ENCODE results near the gene NTM.

NTM gene

GRCh38 chr11:132202621-132203020, 832.2 kb downstream of the NTM start:
- no peak for DNase-seq (ENCODE audit: low read depth, low spot score)

- DNase-seq (ENCODE audit: low read depth, low spot score) = no peak
Measured at GRCh38 chr11:132205006-132205405, 834.6 kb downstream of the NTM start.

DNA sequence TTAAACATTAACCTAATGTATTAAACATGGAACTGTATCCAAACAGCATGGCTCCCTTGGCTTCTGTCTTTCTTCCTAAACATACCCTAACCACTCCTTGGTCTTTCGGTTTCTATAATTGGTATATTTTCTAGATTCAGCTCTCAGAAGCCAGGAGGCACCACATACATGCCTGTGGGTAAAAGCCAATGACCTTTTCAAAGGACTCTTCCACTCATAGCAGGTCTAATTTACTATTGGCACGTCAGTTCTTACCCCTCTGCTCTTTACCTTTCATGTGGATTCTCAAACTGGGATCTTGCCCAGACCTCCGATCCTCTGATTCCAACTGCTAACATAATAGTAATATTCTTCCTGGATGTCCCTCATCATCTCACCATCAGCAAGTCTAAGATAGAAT, 835.1 kb downstream of the NTM start:
- DNase-seq (ENCODE audit: low read depth, low spot score) = no peak

DNA sequence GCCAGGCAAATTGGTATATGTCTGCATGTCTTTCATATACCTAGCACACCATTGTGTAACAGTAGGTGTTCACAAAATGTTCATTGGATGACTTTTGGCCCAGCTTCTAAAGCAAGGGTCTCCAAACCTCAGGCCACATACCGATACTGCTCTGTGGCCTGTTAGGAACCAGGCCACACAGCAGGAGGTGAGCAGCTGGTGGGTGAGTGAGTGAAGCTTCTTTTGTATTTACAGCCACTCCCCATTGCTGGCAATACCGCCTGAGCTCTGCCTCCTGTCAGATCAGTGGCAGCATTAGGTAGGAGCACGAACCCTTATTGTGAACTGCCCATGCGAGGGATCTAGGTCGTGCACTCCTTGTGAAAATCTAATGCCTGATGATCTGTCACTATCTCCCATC, 836.6 kb downstream of the NTM start:
- no peak for DNase-seq (ENCODE audit: low read depth, low spot score)

GRCh38 chr11:132208477-132209055, 838.2 kb downstream of the NTM start:
- no peak for DNase-seq (ENCODE audit: low read depth, low spot score)

GRCh38 chr11:132211479-132211878, 841.1 kb downstream of the NTM start:
- DNase-seq (ENCODE audit: low read depth, low spot score) = no peak

- no peak for DNase-seq (ENCODE audit: low read depth, low spot score)
Measured at GRCh38 chr11:132217856-132218255, 847.4 kb downstream of the NTM start.

GRCh38 chr11:132220474-132220873, 850.1 kb downstream of the NTM start:
- no peak for DNase-seq (ENCODE audit: low read depth, low spot score)

DNA sequence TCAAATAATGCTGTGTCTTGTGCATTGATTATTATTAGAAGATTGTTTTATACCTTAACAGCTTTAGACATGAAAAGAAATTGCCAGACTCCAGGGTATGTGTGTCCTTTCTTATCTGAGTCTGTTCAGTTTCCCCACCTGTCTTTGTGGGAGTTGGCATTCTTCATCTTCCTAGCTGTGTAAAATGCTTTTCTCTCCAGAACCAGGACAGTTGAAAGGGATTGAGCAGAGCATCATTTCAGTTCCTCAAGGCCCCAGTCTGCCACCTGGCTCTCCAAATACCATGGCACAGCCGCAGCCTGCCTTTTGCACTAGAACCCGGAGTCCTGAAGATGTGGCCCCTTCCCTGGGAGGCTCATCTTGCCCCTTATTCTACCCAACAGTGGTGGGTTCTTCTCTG, 851.9 kb downstream of the NTM start:
- DNase-seq (ENCODE audit: low read depth, low spot score) = no peak

- DNase-seq (ENCODE audit: low read depth, low spot score) = no peak
Measured at GRCh38 chr11:132226522-132226921, 856.1 kb downstream of the NTM start.

DNA sequence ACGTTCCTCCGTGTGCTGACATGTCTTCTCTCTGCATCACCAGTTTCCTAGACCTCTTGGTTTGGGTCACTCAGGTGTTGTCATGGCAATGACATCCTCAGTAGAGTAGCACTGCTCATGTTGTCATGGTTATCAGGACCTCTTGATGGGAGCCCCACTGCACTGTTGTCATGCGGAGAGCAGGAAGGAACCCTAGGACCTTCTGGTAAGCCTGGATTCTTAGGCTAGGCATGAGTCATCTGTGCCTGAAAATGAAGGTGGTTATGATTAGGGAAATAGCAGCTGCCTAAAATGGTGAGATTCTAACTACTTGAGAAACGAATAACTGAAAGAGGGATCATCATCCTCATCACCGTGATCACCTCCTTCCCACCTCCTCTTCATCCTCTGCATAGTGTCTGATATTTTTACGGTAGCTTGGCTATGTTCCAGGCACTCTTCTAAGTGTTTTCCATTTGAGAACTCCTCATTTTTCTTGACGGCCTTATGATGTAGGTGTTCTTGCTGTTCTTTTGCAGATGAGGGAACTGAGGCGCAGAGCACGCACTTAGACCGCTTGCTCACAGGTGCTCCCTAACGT, 858.4 kb downstream of the NTM start:
- DNase-seq (ENCODE audit: low read depth, low spot score) = no peak

DNA sequence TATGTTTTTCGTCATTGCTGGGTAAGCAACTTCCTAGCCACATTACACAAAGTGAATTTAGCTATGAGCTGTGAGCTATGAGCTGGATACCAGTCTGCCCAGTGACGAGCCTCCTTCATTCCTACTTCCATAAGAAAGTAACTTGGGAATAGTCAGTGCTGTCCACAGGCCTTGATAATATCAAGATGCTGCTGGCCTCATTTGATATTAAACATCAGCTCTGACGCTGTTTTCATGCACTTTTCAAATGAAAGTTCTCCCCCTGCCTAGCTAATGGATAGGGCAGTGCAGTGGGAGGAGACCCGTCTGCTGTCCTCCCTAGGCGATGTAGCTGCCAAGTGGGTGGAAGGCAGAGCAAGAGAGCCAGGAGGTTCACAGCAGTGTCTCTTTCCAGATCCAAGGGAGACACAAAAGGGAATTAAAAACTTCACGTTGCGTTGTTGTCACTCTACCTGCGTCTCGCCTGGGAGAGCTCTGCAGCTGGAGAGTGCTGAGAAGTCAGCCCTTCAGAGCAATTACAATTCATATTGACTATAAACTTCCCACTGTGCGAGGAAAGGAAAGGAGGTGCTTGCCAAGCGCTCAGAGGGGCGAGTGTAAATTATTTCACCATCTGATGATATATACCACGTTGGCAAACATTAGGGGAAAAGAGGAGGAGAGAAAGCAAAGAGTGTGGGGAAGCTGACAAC, 861.4 kb downstream of the NTM start:
- no peak for DNase-seq (ENCODE audit: low read depth, low spot score)

- no peak for DNase-seq (ENCODE audit: low read depth, low spot score)
Measured at GRCh38 chr11:132234878-132235277, 864.5 kb downstream of the NTM start.

- no peak for DNase-seq (ENCODE audit: low read depth, low spot score)
Measured at GRCh38 chr11:132237781-132238180, 867.4 kb downstream of the NTM start.

- no peak for DNase-seq (ENCODE audit: low read depth, low spot score)
Measured at GRCh38 chr11:132238331-132238866, 868.0 kb downstream of the NTM start.

- DNase-seq (ENCODE audit: low read depth, low spot score) = no peak
Measured at GRCh38 chr11:132240374-132240773, 870.0 kb downstream of the NTM start.

DNA sequence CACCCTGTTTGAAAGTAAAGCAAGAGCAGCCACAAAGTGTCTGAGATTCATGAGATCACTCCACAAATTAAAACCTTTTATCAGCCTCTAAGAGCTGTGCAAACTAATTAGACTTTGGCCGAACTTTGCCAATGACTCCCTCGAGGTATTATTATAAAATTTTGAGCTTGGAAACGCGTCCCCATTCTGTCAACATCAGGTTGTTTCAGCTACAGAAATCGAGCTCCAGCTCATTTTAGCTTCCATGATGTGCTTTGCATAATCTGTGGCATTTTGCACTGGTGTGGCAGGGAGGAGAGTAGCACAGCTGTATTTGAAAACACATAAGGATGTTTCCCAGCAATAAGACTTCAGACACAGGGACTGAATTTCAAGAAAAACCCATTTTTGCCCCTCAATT, 872.2 kb downstream of the NTM start:
- DNase-seq (ENCODE audit: low read depth, low spot score) = no peak

DNA sequence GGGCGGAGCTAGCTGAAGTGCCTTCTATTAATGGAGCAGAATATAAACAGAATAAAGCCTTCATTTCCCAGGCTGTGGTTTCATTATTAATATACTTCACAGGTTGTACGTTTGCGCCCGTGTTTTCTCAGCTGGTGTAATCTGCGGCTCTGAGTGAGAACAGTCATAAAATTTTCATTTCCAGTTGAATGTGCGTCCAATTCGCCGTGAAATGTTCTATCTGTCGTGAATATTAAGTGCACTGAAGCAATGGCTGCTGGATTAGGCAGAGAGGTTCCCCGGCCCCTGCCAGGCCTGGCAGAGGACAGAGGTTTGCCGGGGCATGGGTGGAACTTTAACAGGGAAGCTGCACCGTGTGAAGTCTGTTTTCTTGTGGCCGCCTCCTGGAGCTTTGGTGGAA, 874.4 kb downstream of the NTM start:
- no peak for DNase-seq (ENCODE audit: low read depth, low spot score)

DNA sequence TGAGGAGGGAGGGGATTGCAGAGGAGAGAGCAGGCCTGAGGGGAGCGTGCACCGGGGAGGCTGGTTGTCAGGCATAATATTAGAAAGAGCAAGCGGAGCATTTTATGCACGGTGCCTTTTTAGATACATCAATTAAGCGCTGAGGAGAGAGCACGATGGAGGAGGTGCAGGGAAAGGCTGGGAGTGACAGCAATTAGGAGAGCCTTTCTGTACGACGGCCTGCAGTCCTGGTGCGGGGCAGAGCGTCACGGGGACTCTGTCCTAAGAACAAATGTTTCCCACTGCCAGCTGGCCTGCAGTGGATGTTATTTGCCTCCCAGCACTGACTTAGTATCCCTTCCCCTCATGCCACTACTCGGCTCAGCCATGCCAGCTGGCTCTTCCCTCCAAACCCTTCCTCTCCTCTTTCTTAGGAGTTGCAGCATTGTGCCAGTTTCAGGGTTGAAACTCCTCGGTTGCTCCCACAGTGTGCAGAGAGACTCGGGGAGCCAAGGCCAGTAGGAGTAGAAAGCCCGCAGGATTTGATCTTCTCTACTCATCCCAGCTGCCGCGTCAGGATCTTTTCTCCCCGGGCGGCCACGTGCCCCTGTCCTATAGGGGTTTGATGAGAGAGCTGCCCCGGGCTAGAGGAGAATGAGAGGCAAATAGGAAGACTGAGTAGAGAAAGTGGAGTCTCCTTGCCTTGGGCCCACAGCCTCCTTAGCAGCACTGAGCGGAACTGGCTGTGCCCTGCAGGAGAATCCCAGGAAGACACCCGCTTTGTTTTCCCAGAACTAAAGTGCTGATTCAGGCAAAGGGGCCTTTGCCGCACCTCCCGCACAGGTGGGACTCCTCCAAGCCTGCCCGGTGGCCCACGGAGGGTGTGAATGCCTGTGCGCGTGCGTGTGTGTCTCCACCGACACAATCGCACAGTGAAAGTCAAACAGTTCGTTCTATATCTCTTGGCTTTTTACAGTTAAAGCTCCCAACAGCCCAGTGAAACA, 875.3 kb downstream of the NTM start:
- DNase-seq (ENCODE audit: low read depth, low spot score) = no peak

DNA sequence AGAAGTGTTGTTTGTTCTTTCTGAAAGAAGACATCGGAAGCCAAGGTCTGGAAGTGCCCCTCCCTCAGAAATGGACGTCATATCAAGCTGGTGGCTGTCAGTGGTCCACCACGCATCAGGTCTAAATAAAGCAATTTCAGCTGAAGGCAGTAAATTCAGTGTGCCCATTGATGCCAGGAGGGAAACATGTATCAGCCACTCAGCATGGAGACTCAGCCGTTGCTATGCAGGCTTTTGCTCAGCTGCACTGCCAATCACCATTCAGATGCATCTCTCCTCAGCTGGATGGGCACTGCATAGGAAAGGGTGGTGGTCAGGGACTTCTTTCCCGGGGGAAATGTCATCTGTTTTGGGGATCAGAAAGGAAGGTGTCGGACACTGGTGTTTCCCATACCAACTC, 878.2 kb downstream of the NTM start:
- DNase-seq (ENCODE audit: low read depth, low spot score) = no peak

DNA sequence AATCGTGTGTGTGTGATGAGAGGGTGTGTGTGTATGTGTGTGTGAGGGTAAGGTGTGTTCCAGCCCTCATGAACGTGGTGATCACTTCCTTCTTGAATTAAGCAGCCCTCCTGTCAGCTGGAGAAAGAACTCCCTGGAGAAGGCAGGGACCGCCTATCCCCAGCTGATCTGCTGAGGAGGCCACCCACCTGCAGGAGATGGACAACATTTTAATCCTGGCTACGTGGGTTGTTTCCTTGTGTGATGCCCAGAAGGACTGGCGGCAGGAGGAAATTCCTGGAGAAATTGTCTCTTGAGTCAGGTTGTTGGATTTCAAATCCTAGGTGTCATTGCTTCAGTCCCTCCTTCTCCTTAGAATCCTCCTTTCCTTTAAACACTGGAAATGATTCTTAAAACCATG, 878.8 kb downstream of the NTM start:
- no peak for DNase-seq (ENCODE audit: low read depth, low spot score)

DNA sequence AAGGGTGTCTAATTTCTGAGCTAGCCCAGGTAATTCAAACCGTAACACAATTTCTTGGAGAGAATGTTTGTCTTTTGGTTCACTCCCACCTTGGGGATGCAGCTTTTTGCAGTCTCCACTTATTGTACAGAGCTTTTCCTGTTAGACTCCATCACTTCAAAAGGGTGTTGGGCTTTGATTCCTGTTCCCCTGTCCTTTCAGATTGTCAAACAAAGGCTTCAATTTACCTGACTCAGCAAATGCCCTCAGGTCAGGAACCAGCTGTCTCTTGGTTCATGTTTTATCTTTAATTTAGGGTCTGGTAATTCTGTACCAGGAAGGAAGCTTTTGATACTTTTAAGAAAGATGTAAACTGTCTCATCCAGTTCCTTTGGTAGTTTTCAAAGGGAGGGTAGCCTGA, 880.6 kb downstream of the NTM start:
- no peak for DNase-seq (ENCODE audit: low read depth, low spot score)
